IMR-90 (cell line): ENCODE measurements around the gene PLEKHO2.

Experiments
- CEBPB ChIP-seq: IDR thresholded peaks from 2 replicates; pipeline ENCODE4 v1.6.1; 2012; ENCODE audit warnings: low read depth, low read length, improper control_type of control experiment
- MXI1 ChIP-seq: IDR thresholded peaks from 2 replicates; pipeline ENCODE4 v1.6.1; 2012; ENCODE audit warnings: low read depth, mild to moderate bottlenecking, low read length, moderate library complexity, borderline replicate concordance
- POLR2A ChIP-seq: IDR thresholded peaks from 2 replicates; pipeline ENCODE4 v1.6.1; 2012; ENCODE audit warnings: mild to moderate bottlenecking, low read depth, low read length
- TF ChIP-seq, protein P1 (sequence below): conservative IDR thresholded peaks from 2 replicates; pipeline ENCODE4 v1.5.1; 2012; ENCODE audit warnings: mild to moderate bottlenecking, low read depth, low read length, improper control_type of control experiment

DNA sequence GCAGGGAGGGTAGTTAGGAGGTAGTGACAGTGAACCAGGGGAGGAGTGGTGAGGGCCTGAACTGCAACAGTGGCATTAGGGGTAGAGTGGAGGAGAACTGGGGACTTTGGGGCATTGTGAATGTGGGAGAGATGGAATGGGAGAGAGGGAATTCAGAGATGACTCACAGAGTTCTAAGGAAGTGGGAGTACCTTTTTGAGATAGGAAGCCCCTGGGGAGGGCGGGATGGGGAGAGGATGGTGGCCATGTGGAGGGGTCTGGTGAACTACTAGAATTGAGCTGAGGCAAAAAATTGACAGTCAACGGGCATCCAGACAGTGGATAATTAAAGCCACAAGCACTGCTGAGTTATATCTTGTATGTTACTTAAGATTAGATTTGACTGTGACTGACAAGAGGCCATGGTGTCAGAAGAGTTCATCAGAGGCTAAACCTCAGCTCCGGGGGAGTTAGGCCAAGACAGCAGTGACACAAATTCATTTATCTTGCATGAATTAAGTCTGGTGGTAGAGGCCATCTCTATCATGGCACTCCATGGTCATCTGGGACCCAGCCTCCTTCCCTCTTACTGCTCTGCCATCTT lies 34.0 kb downstream of the PLEKHO2 start:
- TF ChIP-seq MXI1: no peak
- no peak for TF ChIP-seq POLR2A
- TF ChIP-seq, protein P1, sequence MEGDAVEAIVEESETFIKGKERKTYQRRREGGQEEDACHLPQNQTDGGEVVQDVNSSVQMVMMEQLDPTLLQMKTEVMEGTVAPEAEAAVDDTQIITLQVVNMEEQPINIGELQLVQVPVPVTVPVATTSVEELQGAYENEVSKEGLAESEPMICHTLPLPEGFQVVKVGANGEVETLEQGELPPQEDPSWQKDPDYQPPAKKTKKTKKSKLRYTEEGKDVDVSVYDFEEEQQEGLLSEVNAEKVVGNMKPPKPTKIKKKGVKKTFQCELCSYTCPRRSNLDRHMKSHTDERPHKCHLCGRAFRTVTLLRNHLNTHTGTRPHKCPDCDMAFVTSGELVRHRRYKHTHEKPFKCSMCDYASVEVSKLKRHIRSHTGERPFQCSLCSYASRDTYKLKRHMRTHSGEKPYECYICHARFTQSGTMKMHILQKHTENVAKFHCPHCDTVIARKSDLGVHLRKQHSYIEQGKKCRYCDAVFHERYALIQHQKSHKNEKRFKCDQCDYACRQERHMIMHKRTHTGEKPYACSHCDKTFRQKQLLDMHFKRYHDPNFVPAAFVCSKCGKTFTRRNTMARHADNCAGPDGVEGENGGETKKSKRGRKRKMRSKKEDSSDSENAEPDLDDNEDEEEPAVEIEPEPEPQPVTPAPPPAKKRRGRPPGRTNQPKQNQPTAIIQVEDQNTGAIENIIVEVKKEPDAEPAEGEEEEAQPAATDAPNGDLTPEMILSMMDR: no peak
- TF ChIP-seq CEBPB: no peak
